Stimulated activated naive CD8-positive, alpha-beta T cell treated with anti-CD3 and anti-CD28 coated beads, Interleukin-15, Interleukin-2, amounts not matched to agents 100 ng/mL and 50 ng/mL, for 24 hours (primary cell): Measurements from ENCODE around the gene FAM200B.
A peak's percentile ranks its signal among the peaks of the same experiment; 100 is the strongest.
"Not testable (repeated sequence)": the region's sequence is repeated elsewhere in the genome, so short reads cannot be mapped to it uniquely, and the experiment has no call there.

Experiments used
- H3K27ac Mint-ChIP-seq: one replicate; pipeline ENCODE4 v1.8.0; 2021; ENCODE audit warnings: mild to moderate bottlenecking, mixed read lengths
- H3K27me3 Mint-ChIP-seq: one replicate; pipeline ENCODE4 v1.8.0; 2021; ENCODE audit warnings: mixed read lengths
- H3K36me3 Mint-ChIP-seq: one replicate; pipeline ENCODE4 v1.8.0; 2021; ENCODE audit warnings: low read depth, mixed read lengths
- H3K4me1 Mint-ChIP-seq: one replicate; pipeline ENCODE4 v1.8.0; 2021; ENCODE audit warnings: low read depth, mixed read lengths
- H3K4me3 Mint-ChIP-seq: one replicate; pipeline ENCODE4 v1.8.0; 2021; ENCODE audit warnings: mild to moderate bottlenecking, mixed read lengths
- H3K9me3 Mint-ChIP-seq: one replicate; pipeline ENCODE4 v1.8.0; 2021; ENCODE audit warnings: mixed read lengths

The FAM200B gene

GRCh38 chr4:15725608-15726007 is 44.0 kb downstream of the FAM200B start:
- Mint-ChIP-seq H3K27ac (no peak overlapping the region), H3K4me3 (no peak overlapping the region)

GRCh38 chr4:15729910-15730533 is 48.4 kb downstream of the FAM200B start:
- Mint-ChIP-seq H3K4me1 (peaks cover 7% of the 10 kb centered on the region), H3K9me3 (no peaks in the 10 kb centered on the region), H3K27ac (no peak overlapping the region), H3K4me3 (no peak overlapping the region), H3K36me3 (no peaks in the 10 kb centered on the region), H3K27me3 (peaks cover 4% of the 10 kb centered on the region)

More at GRCh38 chr4:15725608-15726007, 44.0 kb downstream of the FAM200B start:
- H3K27me3 Mint-ChIP-seq = peaks cover 4% of the 10 kb centered on the region
- H3K4me1 Mint-ChIP-seq = peaks cover 3% of the 10 kb centered on the region
- H3K9me3 Mint-ChIP-seq = no peaks in the 10 kb centered on the region
- no peaks in the 10 kb centered on the region for H3K36me3 Mint-ChIP-seq

GRCh38 chr4:15733061-15733460 is 51.4 kb downstream of the FAM200B start:
- H3K27me3 Mint-ChIP-seq, H3K4me3 Mint-ChIP-seq, H3K36me3 Mint-ChIP-seq, H3K9me3 Mint-ChIP-seq, H3K27ac Mint-ChIP-seq: not testable (repeated sequence)
- H3K4me1 Mint-ChIP-seq = peaks cover 14% of the 10 kb centered on the region

- H3K9me3 Mint-ChIP-seq = peaks cover 3% of the 10 kb centered on the region
- peaks cover 33% of the 10 kb centered on the region for H3K4me1 Mint-ChIP-seq
- no peaks in the 10 kb centered on the region for H3K27me3 Mint-ChIP-seq
- no peak overlapping the region for H3K27ac Mint-ChIP-seq
- H3K4me3 Mint-ChIP-seq = no peak overlapping the region
- peaks cover 4% of the 10 kb centered on the region for H3K36me3 Mint-ChIP-seq
Observed at GRCh38 chr4:15735536-15735935, 53.9 kb downstream of the FAM200B start.

GRCh38 chr4:15736514-15737050 is 55.0 kb downstream of the FAM200B start:
- no peak overlapping the region for H3K27ac Mint-ChIP-seq
- H3K36me3 Mint-ChIP-seq = peaks cover 4% of the 10 kb centered on the region
- H3K27me3 Mint-ChIP-seq = no peaks in the 10 kb centered on the region
- H3K9me3 Mint-ChIP-seq = peaks cover 9% of the 10 kb centered on the region
- no peak overlapping the region for H3K4me3 Mint-ChIP-seq
- H3K4me1 Mint-ChIP-seq = peaks cover 33% of the 10 kb centered on the region

GRCh38 chr4:15737255-15737654 is 55.6 kb downstream of the FAM200B start:
- no peak overlapping the region for H3K27ac Mint-ChIP-seq

GRCh38 chr4:15738877-15739276 is 57.2 kb downstream of the FAM200B start:
- Mint-ChIP-seq H3K27ac (peak overlapping the region; percentile 26), H3K4me1 (peaks cover 33% of the 10 kb centered on the region), H3K27me3 (no peaks in the 10 kb centered on the region), H3K36me3 (peaks cover 19% of the 10 kb centered on the region), H3K9me3 (peaks cover 21% of the 10 kb centered on the region), H3K4me3 (no peak overlapping the region)

More at GRCh38 chr4:15737255-15737654, 55.6 kb downstream of the FAM200B start:
- Mint-ChIP-seq H3K9me3 (peaks cover 11% of the 10 kb centered on the region), H3K4me3 (no peak overlapping the region), H3K27me3 (no peaks in the 10 kb centered on the region), H3K36me3 (peaks cover 5% of the 10 kb centered on the region), H3K4me1 (peaks cover 33% of the 10 kb centered on the region)
